Adipose tissue (tissue), 3 donors: Measurements from ENCODE around the gene ZYG11A. TPM values are rescaled to one million over a fixed set of nuclear protein-coding genes. Genes with fewer than 3 reads are reported as not detected.

ENCODE experiments used
- H3K27ac ChIP-seq: one replicate; pipeline ENCODE4 v1.5.1; 2013; ENCODE audit warnings: low read depth, low read length
- WGBS, 3 donors: extraction: QIAGEN DNeasy Blood & Tissue Kit; methylation state at CpG; one replicate each; pipeline ENCODE4 v1.1.7; 2013; 5-methylcytosine and 5-hydroxymethylcytosine counted together
- polyA plus RNA-seq, 3 donors: library from polyadenylated mRNA; stranded (reverse); fragments of 200-250 nt; gene quantifications; one replicate each; pipeline ENCODE4 v1.2.3, GENCODE V29; 2013
- donor health status: healthy with polysubstance abuse.
- donor health status: Bipolar disorder and iron deficiency.
- donor health status: healthy.

The ZYG11A gene
- polyA plus RNA-seq, 3 donors = 0.03 TPM; not detected in 2

- 72 to 87% (median 76%) methylated on average over 8 of the region's 8 CpGs for WGBS, 3 donors
- H3K27ac ChIP-seq = no peak overlapping the region
These were observed 71.0 kb downstream of the ZYG11A start for GRCh38 chr1:52913537-52913936.

GRCh38 chr1:52914463-52914862 lies 71.9 kb downstream of the ZYG11A start:
- WGBS, 3 donors = 72 to 95% (median 88%) methylated on average over 4 to 5 of the region's 5 CpGs
- no peak overlapping the region for H3K27ac ChIP-seq

DNA sequence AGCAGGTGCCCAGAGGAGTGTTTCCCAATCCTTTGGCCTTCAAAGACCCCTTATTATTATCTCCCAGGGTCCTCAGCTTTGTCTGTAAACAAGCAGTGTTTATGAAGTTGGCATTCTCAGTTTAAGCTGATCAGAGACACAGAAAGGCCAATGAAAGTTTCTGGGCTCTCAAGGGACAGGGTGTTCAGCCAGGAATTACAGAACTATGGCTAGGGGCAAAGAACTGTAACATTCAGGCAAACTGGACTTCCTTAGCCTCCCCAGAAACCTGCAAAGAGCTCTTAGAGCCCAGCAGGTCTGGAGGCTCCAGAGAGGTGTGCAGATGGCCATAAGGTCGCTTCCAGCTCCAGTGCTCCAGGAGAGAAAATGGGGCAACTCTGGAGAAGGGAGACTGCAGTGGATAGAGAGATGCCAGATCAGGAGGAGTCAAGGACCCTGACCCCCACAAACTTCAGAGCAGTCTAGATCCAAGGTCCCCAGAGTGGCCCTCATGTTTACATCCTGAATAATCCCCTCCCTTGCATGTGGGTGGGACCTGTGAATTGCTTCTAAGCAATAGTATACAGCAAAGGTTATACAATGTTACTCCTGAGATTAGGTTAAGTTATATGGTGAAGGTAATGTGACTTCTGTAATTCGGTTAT lies 72.8 kb downstream of the ZYG11A start:
- 92 to 98% (median 94%) methylated on average over 2 of the region's 2 CpGs for WGBS, 3 donors
- no peak overlapping the region for H3K27ac ChIP-seq

DNA sequence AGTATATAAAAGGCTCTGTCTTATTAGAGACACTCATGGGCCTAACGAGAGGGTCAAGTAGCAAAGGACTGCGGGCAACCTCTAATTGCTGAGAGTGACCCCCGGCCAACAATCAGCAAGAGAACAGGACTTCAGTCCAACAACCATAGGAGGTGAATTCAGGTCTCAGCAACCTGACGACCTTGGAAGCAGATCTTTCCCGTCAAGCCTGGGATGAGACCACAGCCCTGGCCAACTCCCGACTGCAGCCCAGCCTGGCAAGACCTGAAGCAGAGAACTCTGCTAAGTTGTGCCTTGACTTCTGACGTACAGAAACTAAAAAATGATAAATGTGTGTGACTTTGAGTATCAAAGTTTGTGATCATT lies 73.3 kb downstream of the ZYG11A start:
- WGBS, 3 donors = 70 to 84% (median 80%) methylated on average over 7 of the region's 7 CpGs
- H3K27ac ChIP-seq = no peak overlapping the region

DNA sequence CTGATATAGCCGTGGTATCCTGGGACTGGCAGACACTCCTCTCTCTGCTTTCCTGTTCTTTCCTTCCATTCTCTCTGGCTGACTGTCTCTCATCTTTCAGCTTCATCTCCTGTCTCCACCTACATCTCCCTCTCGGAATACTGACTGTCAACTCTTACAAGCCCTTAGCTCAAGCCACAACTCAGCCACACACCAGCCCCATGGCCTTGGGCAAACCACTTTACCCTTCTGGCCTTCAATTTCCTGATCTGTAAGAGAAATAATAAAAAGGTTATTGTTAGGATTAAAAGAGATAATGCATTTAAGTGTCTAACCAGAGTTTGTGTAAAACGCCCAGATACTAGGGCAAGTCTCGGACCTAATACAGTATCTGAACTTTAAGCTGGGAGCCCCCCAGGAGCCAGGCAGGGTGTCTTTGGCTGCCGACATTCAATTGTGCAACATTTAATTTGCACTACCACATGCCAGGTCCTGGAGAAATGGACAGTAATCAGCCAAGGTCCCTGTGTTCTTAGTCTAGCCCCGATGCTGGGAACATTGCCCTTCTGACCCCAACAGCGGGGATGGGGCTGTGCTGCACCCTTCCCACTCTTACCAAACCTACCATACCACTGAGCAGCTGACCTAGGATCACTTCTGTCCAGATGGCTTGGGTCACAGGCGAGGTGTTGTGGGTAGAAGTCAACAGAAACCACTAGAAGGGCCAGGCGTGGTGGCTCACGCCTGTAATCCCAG lies 73.8 kb downstream of the ZYG11A start:
- H3K27ac ChIP-seq = no peak overlapping the region

DNA sequence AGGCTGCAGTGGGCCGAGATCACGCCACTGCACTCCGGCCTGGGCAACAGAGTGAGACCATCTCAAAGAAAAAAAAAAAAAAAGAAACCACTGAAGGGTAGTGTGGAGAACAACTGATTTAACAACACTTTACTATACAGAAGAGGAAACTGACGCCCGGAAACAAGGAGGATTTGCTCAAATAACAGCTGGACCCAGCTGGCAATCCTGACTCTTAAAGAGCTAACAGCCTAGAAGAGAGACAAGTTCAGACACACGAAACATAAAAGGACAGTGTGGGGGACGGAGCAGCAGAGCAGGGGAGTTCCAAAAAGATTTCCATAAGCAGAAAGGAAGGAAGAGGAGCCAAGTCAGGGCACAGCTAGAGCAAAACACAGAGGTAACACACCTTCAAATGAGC lies 74.6 kb downstream of the ZYG11A start:
- 71 to 87% (median 78%) methylated on average over 7 of the region's 7 CpGs for WGBS, 3 donors
- no peak overlapping the region for H3K27ac ChIP-seq

More for the DNA sequence above, 73.8 kb downstream of the ZYG11A start:
- WGBS, 3 donors = 75 to 82% (median 82%) methylated on average over 10 of the region's 10 CpGs

DNA sequence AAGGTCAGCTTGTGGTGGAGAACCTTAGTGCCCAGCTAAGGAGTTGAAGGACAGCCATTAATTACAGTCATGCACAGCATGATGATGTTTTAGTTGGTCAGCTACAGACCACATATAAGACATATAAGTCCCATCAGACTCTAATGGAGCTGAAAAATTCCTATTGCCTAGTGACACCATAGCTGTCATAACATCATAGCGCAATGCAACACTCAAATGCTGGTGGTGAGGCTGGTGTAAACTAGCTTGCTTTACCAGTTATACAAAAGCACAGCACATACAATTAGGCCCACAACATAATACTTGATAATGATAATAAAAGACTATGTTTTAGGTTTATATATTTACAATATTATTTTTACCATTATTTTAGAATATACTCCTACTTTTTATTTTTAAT lies 75.0 kb downstream of the ZYG11A start:
- no peak overlapping the region for H3K27ac ChIP-seq
- 97 to 100% (median 100%) methylated on average over 1 of the region's 1 CpG for WGBS, 3 donors

DNA sequence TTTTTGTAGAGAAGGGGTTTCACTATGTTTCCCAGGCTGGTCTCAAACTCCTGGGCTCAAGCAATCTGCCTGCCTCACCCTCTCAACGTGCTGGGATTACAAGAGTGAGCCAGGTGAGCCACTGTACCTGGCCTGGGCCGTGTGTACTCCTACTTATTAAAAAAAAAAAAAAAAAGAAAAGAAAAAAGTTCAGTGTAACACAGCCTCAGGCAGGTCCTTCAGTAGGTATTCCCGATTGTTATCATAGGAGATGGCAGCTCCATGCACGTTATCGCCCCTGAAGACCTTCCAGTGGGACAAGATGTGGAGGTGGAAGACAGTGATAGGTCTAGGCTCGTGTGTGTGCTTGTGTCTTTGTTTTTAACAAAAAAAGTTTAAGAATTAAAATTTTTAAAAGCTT lies 75.6 kb downstream of the ZYG11A start:
- H3K27ac ChIP-seq = no peak overlapping the region
- WGBS, 3 donors = 67 to 91% (median 90%) methylated on average over 6 of the region's 6 CpGs

- 91 to 97% (median 93%) methylated on average over 7 of the region's 7 CpGs for WGBS, 3 donors
- H3K27ac ChIP-seq = no peak overlapping the region
These were observed 76.6 kb downstream of the ZYG11A start for GRCh38 chr1:52919051-52919722.

GRCh38 chr1:52919723-52920483 lies 77.3 kb downstream of the ZYG11A start:
- H3K27ac ChIP-seq = no peak overlapping the region
- WGBS, 3 donors = 86 to 89% (median 87%) methylated on average over 10 of the region's 10 CpGs

- 12 to 33% (median 31%) methylated on average over 34 to 35 of the region's 35 CpGs for WGBS, 3 donors
- no peak overlapping the region for H3K27ac ChIP-seq
These were observed 78.3 kb downstream of the ZYG11A start for GRCh38 chr1:52920791-52921291.

GRCh38 chr1:52925571-52926005 lies 83.0 kb downstream of the ZYG11A start:
- 19 to 56% (median 45%) methylated on average over 5 of the region's 5 CpGs for WGBS, 3 donors
- no peak overlapping the region for H3K27ac ChIP-seq

DNA sequence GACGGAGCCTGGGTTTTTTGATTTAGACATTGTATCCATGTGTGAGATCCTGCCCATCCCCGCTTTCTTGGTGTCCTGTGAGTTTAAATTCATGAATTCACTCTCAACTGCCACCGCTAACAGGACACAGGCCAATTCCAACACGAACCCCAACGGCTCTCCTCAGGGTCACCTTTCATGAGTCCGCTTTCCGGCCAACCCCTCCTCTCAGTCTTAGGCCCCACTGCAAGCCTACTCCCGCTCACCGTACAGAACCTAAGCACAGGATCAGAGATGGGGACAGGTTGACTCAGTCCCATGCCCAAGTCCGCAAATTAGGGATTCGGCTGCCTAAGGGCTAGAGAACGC lies 84.3 kb downstream of the ZYG11A start:
- WGBS, 3 donors = 13 to 16% (median 14%) methylated on average over 11 to 12 of the region's 12 CpGs

DNA sequence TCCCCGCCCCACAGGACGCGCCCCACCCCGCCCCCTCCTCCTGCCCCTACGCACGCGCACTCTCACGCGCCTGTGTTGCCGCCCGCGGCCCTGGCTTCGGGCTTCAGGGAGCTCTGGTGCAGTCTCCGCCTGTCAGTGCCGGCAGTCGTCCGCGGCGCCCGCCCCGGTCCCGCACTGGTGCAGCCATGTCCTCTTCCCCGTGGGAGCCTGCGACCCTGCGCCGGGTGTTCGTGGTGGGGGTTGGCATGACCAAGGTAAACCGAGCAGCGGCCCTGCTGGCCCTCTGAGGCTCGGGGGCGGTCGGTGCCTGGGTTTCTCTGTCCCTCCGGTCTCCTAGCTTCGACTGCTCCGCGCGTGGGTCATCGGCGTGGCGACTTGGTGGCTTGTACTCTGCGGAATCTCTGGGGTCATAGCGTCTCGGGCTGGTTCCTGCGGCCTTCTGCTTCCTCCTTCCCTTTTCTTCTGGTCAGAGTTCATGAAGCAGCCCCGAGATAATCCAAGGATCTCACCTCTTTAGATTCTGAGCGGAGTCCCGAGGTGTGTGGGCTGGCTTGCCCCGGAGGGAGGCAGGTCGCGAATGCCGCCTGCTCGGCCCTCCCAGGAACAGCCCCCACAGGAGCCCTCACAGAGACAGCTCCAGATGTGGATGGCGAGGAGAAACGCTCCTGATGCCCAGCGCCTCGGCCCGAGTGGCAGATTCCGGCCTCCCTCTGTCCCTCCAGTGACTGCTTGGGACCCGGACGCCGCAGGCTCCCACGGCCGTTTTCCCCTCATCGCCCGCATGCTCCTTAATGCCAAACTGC lies 84.9 kb downstream of the ZYG11A start, which contains the start of gene SCP2:
Gene SCP2 (plus strand): TSS at position 65 of the 803 bp plus-strand sequence. CDS start 121 bp downstream, at position 186.
- peak within 1 kb of the TSS; percentile 59 for H3K27ac ChIP-seq
- 0 to 1% (median 1%) methylated on average over 54 to 65 of the region's 65 CpGs for WGBS, 3 donors

More for the DNA sequence above, 84.3 kb downstream of the ZYG11A start:
- peak overlapping the region; percentile 42 for H3K27ac ChIP-seq

DNA sequence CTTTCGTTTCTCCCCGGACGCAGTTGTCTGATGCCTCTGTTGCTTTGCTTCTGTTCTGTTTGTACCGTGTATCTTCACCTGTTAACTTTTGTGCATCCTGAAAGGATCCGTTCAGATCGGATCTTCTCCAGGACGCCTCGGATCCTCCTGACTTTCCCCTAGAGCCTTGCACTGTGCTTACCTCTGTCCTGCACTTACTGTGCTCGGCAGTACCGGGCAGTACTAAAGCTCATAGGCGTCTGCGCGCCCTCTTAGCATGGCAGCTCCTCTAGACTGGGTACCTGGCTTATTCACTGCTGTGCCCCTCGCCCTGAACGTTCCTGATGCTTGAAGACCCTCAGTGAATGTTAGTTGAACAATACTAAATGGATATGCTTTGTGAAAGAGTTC lies 85.5 kb downstream of the ZYG11A start:
- H3K27ac ChIP-seq = no peak overlapping the region
- 22 to 30% (median 29%) methylated on average over 15 of the region's 15 CpGs for WGBS, 3 donors

GRCh38 chr1:52929019-52929418 lies 86.5 kb downstream of the ZYG11A start:
- no peak overlapping the region for H3K27ac ChIP-seq
- 82 to 97% (median 95%) methylated on average over 4 of the region's 4 CpGs for WGBS, 3 donors

GRCh38 chr1:52937433-52938182 lies 95.0 kb downstream of the ZYG11A start:
- WGBS, 3 donors = 89 to 90% (median 90%) methylated on average over 3 of the region's 3 CpGs
- no peak overlapping the region for H3K27ac ChIP-seq
